HG02571 (cell line): ENCODE measurements around the gene NOL4L.

Experiments
- ATAC-seq: cut with Tn5 transposase; IDR thresholded peaks from one replicate; pipeline ENCODE4 v1.9.1; 2021; ENCODE audit warnings: mild to moderate bottlenecking, moderate library complexity; ENCODE audit not compliant: unreplicated experiment

The NOL4L gene

GRCh38 chr20:32395066-32395465 lies 190.1 kb downstream of the NOL4L start:
- no peak for ATAC-seq
